Loucy (cell line): ENCODE results near the gene RPTOR.

ENCODE experiments used
- H2AFZ ChIP-seq: fragments of 200-600 bp; sonication (generic); 2 replicates; pipeline ENCODE4 v1.6.0; 2016; ENCODE audit warnings: antibody characterized with exemption, mild to moderate bottlenecking, low read length, moderate library complexity
- H3F3A ChIP-seq: fragments of 200-600 bp; 2 replicates; pipeline ENCODE4 v1.6.0; 2016; ENCODE audit warnings: antibody characterized with exemption, low read depth, mild to moderate bottlenecking
- H3K27me3 ChIP-seq: fragments of 200-600 bp; sonication (generic); 2 replicates; pipeline ENCODE4 v1.6.1; 2014; ENCODE audit warnings: low read length, mild to moderate bottlenecking; ENCODE audit not compliant: insufficient read depth, poor library complexity, severe bottlenecking
- H3K36me3 ChIP-seq: fragments of 200-600 bp; sonication (generic); 2 replicates; pipeline ENCODE4 v1.6.1; 2016; ENCODE audit warnings: low read length; ENCODE audit not compliant: insufficient read depth
- H3K4me1 ChIP-seq: fragments of 200-600 bp; sonication (generic); 2 replicates; pipeline ENCODE4 v1.5.1; 2014; ENCODE audit warnings: low read length, mild to moderate bottlenecking; ENCODE audit not compliant: insufficient read depth, poor library complexity, severe bottlenecking
- H3K4me2 ChIP-seq: fragments of 200-600 bp; sonication (generic); 2 replicates; pipeline ENCODE4 v1.6.0; 2014; ENCODE audit warnings: antibody characterized with exemption, low read length, low read depth, mild to moderate bottlenecking; ENCODE audit not compliant: poor library complexity, severe bottlenecking
- H3K4me3 ChIP-seq: fragments of 200-600 bp; sonication (generic); 2 replicates; pipeline ENCODE4 v1.5.1; 2014; ENCODE audit warnings: low read length, mild to moderate bottlenecking, mixed read lengths; ENCODE audit not compliant: poor library complexity, severe bottlenecking
- H3K79me2 ChIP-seq: fragments of 200-600 bp; sonication (generic); 2 replicates; pipeline ENCODE4 v1.6.1; 2014; ENCODE audit warnings: low read length; ENCODE audit not compliant: insufficient read depth
- H3K9ac ChIP-seq: fragments of 200-600 bp; sonication (generic); 2 replicates; pipeline ENCODE4 v1.6.0; 2014; ENCODE audit warnings: mild to moderate bottlenecking, low read depth, low read length, moderate library complexity; ENCODE audit not compliant: poor library complexity, severe bottlenecking
- H3K9me2 ChIP-seq: fragments of 200-600 bp; sonication (generic); replicated peaks from 2 replicates; pipeline ENCODE4 v1.6.1; 2016; ENCODE audit warnings: low read depth, low read length, mixed read lengths
- H3K9me3 ChIP-seq: fragments of 200-600 bp; sonication (generic); 2 replicates; pipeline ENCODE4 v1.6.1; 2014; ENCODE audit warnings: mild to moderate bottlenecking, antibody characterized with exemption, low read length, low read depth; ENCODE audit not compliant: insufficient read depth
- H4K20me1 ChIP-seq: fragments of 200-600 bp; sonication (generic); 2 replicates; pipeline ENCODE4 v1.6.0; 2014; ENCODE audit warnings: antibody characterized with exemption, low read length, mild to moderate bottlenecking; ENCODE audit not compliant: insufficient read depth, poor library complexity, severe bottlenecking
- CTCF ChIP-seq: fragments of 200-600 bp; sonication (generic); conservative IDR thresholded peaks from 2 replicates; pipeline ENCODE4 v1.5.1; 2014; ENCODE audit warnings: mild to moderate bottlenecking, antibody characterized with exemption, low read length
- EZH2phosphoT487 ChIP-seq: fragments of 200-600 bp; IDR thresholded peaks from 2 replicates; pipeline ENCODE4 v1.6.1; 2018; ENCODE audit warnings: antibody characterized with exemption, mild to moderate bottlenecking, moderate library complexity, borderline replicate concordance

Gene RPTOR

GRCh38 chr17:80771612-80772005 lies 227.0 kb downstream of the RPTOR start:
- H3K9me3 ChIP-seq = no peaks in the 10 kb centered on the region
- H3F3A ChIP-seq = 0 out of 2 replicates have a peak, but pooled peaks cover 2% of the 10 kb centered on the region
- H3K27me3 ChIP-seq = no peaks in the 10 kb centered on the region
- peaks cover 7% of the 10 kb centered on the region; the same call in 1 of the 2 replicates for H3K36me3 ChIP-seq
- peaks cover 59% of the 10 kb centered on the region for H3K79me2 ChIP-seq
- no peaks in the 10 kb centered on the region for H4K20me1 ChIP-seq
- no peak overlapping the region for H2AFZ ChIP-seq
- TF ChIP-seq CTCF (no peak), EZH2phosphoT487 (no peak)
- H3K4me1 ChIP-seq = peaks cover 64% of the 10 kb centered on the region
- no peak overlapping the region for H3K4me2 ChIP-seq
- H3K4me3 ChIP-seq = no peak overlapping the region
- peak overlapping the region; percentile 10 for H3K9ac ChIP-seq
- no peaks in the 10 kb centered on the region for H3K9me2 ChIP-seq

GRCh38 chr17:80772906-80773242 lies 228.2 kb downstream of the RPTOR start:
- Histone ChIP-seq H3K9me2 (no peaks in the 10 kb centered on the region), H3K36me3 (peaks cover 7% of the 10 kb centered on the region; the same call in 1 of the 2 replicates), H3F3A (no peaks in the 10 kb centered on the region), H3K4me1 (peaks cover 54% of the 10 kb centered on the region), H3K4me2 (peak overlapping the region; percentile 28), H3K9me3 (no peaks in the 10 kb centered on the region), H4K20me1 (no peaks in the 10 kb centered on the region), H3K79me2 (peaks cover 50% of the 10 kb centered on the region), H3K9ac (peak overlapping the region; percentile 61), H3K27me3 (no peaks in the 10 kb centered on the region), H2AFZ (no peak overlapping the region), H3K4me3 (no peak overlapping the region)
- TF ChIP-seq CTCF (no peak), EZH2phosphoT487 (no peak)

GRCh38 chr17:80773243-80773991 lies 228.8 kb downstream of the RPTOR start:
- H3K9ac ChIP-seq = peak overlapping the region; percentile 61
- no peaks in the 10 kb centered on the region for H3K9me2 ChIP-seq
- TF ChIP-seq CTCF (no peak; the same call in none of the 2 replicates), EZH2phosphoT487 (no peak)
- peaks cover 49% of the 10 kb centered on the region for H3K4me1 ChIP-seq
- H3K36me3 ChIP-seq = peaks cover 7% of the 10 kb centered on the region; the same call in 1 of the 2 replicates
- H3K27me3 ChIP-seq = no peaks in the 10 kb centered on the region
- H2AFZ ChIP-seq = no peak overlapping the region
- no peaks in the 10 kb centered on the region for H3F3A ChIP-seq
- H3K4me2 ChIP-seq = peak overlapping the region; percentile 28
- H3K79me2 ChIP-seq = peaks cover 45% of the 10 kb centered on the region
- no peaks in the 10 kb centered on the region for H3K9me3 ChIP-seq
- no peaks in the 10 kb centered on the region for H4K20me1 ChIP-seq
- H3K4me3 ChIP-seq = no peak overlapping the region
